Upper lobe of right lung (tissue), 1 donor: ENCODE data around the gene CHD6. TPM values are rescaled to one million over a fixed set of nuclear protein-coding genes. Genes with fewer than 3 reads are reported as not detected.

Experiments
- ATAC-seq: fragments of 200-7000 bp; cut with Tn5 transposase; one replicate; pipeline ENCODE4 v1.9.1; 2020; ENCODE audit warnings: mild to moderate bottlenecking, moderate library complexity
- DNase-seq: peaks from one replicate; pipeline ENCODE4 v3.0.0-alpha.2; 2020
- H3K27ac ChIP-seq: fragments of 200-600 bp; one replicate; pipeline ENCODE4 v1.8.0; 2022
- H3K27me3 ChIP-seq: fragments of 200-600 bp; one replicate; pipeline ENCODE4 v1.8.0; 2022; ENCODE audit warnings: mild to moderate bottlenecking
- H3K36me3 ChIP-seq: fragments of 200-600 bp; one replicate; pipeline ENCODE4 v1.8.0; 2022
- H3K4me1 ChIP-seq: fragments of 200-600 bp; one replicate; pipeline ENCODE4 v1.8.0; 2022
- H3K4me3 ChIP-seq: fragments of 200-600 bp; one replicate; pipeline ENCODE4 v1.8.0; 2022; ENCODE audit warnings: mild to moderate bottlenecking
- H3K9me3 ChIP-seq: fragments of 200-600 bp; one replicate; pipeline ENCODE4 v1.8.0; 2022
- intact Hi-C: fragments of 100-400 bp; cut with DNase I; formaldehyde crosslinking; loops from one replicate; pipeline ENCODE4 v1.11.0; 2022
- total RNA-seq: library from RNA; stranded (reverse); fragmentation: NEBNext Ultra II Directional; extraction: Animal tissue kit (Norgen Biotek cat#: 25700); gene quantifications from one replicate; pipeline ENCODE4 v1.2.1, GENCODE V29; 2021
- TF ChIP-seq, protein P1 (sequence below): fragments of 200-600 bp; IDR thresholded peaks from one replicate; pipeline ENCODE4 v1.8.0; 2022; ENCODE audit warnings: antibody characterized with exemption
- donor health status: DM: no; HTN: yes; CAD: no; lungs with severe emphysema.

Gene CHD6
- total RNA-seq, 1 donor from 2014 or later = 42.3 TPM

DNA sequence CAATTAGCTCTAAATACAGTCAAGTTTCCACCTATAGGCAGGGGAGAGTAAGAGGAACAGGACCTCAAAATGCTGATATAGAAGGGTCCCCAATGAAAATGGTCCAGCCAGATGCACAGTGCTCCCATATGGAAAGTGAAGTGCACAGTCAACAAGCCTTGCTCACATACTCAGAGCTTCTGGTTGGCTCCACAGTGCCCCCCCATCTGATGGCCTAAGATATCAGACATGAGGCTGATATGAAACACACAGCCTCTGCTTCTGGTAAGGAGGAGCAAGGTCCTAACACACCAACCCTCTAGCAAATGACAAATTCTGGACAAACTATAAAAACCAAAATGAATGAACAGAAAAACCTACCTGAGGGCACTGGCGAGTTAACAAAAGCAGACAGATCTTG lies 140.2 kb downstream of the CHD6 start:
- H3K27me3 ChIP-seq = no peaks in the 10 kb centered on the region
- TF ChIP-seq, protein P1, sequence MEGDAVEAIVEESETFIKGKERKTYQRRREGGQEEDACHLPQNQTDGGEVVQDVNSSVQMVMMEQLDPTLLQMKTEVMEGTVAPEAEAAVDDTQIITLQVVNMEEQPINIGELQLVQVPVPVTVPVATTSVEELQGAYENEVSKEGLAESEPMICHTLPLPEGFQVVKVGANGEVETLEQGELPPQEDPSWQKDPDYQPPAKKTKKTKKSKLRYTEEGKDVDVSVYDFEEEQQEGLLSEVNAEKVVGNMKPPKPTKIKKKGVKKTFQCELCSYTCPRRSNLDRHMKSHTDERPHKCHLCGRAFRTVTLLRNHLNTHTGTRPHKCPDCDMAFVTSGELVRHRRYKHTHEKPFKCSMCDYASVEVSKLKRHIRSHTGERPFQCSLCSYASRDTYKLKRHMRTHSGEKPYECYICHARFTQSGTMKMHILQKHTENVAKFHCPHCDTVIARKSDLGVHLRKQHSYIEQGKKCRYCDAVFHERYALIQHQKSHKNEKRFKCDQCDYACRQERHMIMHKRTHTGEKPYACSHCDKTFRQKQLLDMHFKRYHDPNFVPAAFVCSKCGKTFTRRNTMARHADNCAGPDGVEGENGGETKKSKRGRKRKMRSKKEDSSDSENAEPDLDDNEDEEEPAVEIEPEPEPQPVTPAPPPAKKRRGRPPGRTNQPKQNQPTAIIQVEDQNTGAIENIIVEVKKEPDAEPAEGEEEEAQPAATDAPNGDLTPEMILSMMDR = no peak
- intact Hi-C loops = no loop called here
- no peaks in the 10 kb centered on the region for H3K9me3 ChIP-seq
- DNase-seq (no peak), ATAC-seq (no peak)
- H3K36me3 ChIP-seq = peaks cover 4% of the 10 kb centered on the region
- peaks cover 15% of the 10 kb centered on the region for H3K4me1 ChIP-seq
- no peak overlapping the region for H3K4me3 ChIP-seq
- H3K27ac ChIP-seq = no peak overlapping the region

GRCh38 chr20:41476446-41476845 lies 141.7 kb downstream of the CHD6 start:
- ATAC-seq = no peak
- H3K9me3 ChIP-seq = no peaks in the 10 kb centered on the region
- no peak for DNase-seq
- TF ChIP-seq, protein P1 = no peak
- no peaks in the 10 kb centered on the region for H3K27me3 ChIP-seq
- H3K36me3 ChIP-seq = peaks cover 7% of the 10 kb centered on the region
- no peak overlapping the region for H3K27ac ChIP-seq
- peaks cover 15% of the 10 kb centered on the region for H3K4me1 ChIP-seq
- intact Hi-C loops = no loop called here
- H3K4me3 ChIP-seq = no peak overlapping the region

- no peak for DNase-seq
- peaks cover 7% of the 10 kb centered on the region for H3K36me3 ChIP-seq
- TF ChIP-seq, protein P1 = no peak
Measured at GRCh38 chr20:41476013-41476441, 142.2 kb downstream of the CHD6 start.

GRCh38 chr20:41475503-41475902 lies 142.7 kb downstream of the CHD6 start:
- TF ChIP-seq, protein P1 = no peak
- DNase-seq (no peak), ATAC-seq (no peak)
- Histone ChIP-seq H3K4me1 (peaks cover 15% of the 10 kb centered on the region), H3K27me3 (no peaks in the 10 kb centered on the region), H3K27ac (no peak overlapping the region), H3K4me3 (no peak overlapping the region), H3K9me3 (no peaks in the 10 kb centered on the region), H3K36me3 (peaks cover 11% of the 10 kb centered on the region)
- intact Hi-C loops = no loop called here

More at GRCh38 chr20:41476013-41476441, 142.2 kb downstream of the CHD6 start:
- Histone ChIP-seq H3K4me3 (no peak overlapping the region), H3K9me3 (no peaks in the 10 kb centered on the region), H3K4me1 (peaks cover 15% of the 10 kb centered on the region), H3K27ac (no peak overlapping the region), H3K27me3 (no peaks in the 10 kb centered on the region)
- peak; percentile 27 for ATAC-seq
- intact Hi-C loops = no loop called here

- no peaks in the 10 kb centered on the region for H3K9me3 ChIP-seq
- H3K36me3 ChIP-seq = peaks cover 34% of the 10 kb centered on the region
- H3K4me1 ChIP-seq = peaks cover 3% of the 10 kb centered on the region
- no peak overlapping the region for H3K27ac ChIP-seq
- intact Hi-C loops = no loop called here
- ATAC-seq = no peak
- TF ChIP-seq, protein P1 = no peak
- no peak overlapping the region for H3K4me3 ChIP-seq
- H3K27me3 ChIP-seq = no peaks in the 10 kb centered on the region
- DNase-seq = no peak
Measured at GRCh38 chr20:41470362-41471095, 147.6 kb downstream of the CHD6 start.
